Cardiac fibroblast (primary cell): ENCODE data around the gene ABCC8.

Source experiments
- DNase-seq, 2 donors: peaks; one replicate each; pipeline versions ENCODE4 v3.0.0 to v3.0.0-alpha.2; 2010; ENCODE audit warnings: low read depth in 2 of 2
- H3K4me3 ChIP-seq, 2 donors: replicated peaks in 1 of 2; 1 replicate in 1 of 2; 2 replicates in 1 of 2; pipeline ENCODE4 v1.5.1; 2011; ENCODE audit warnings: low read depth in 2 of 2, low read length in 2 of 2, mild to moderate bottlenecking in 2 of 2, moderate library complexity in 1 of 2
- TF ChIP-seq, protein P1 (sequence below): IDR thresholded peaks from one replicate; pipeline ENCODE4 v1.5.1; 2011; ENCODE audit warnings: low read depth, mild to moderate bottlenecking, low read length, inconsistent platforms

Gene ABCC8

DNA sequence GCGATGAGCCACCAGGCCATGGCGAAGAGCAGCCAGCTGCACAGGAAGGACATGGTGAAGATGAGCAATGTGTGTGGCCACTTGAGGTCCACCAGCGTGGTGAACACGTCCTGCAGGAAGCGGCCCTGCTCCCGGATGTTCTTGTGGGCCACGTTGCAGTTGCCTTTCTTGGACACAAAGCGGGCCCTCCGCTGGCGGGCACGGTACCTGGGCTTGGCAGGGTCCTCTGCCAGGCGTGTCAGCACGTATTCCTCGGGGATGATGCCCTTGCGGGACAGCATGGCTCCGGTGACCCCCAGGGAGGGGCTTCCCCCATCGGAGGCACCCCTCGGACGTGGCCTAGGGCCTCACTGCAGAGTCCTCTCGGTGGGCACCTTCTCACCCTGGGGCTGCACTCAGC lies 88.8 kb downstream of the ABCC8 start:
- no peak overlapping the region for H3K4me3 ChIP-seq
- no peak for DNase-seq
- TF ChIP-seq, protein P1, sequence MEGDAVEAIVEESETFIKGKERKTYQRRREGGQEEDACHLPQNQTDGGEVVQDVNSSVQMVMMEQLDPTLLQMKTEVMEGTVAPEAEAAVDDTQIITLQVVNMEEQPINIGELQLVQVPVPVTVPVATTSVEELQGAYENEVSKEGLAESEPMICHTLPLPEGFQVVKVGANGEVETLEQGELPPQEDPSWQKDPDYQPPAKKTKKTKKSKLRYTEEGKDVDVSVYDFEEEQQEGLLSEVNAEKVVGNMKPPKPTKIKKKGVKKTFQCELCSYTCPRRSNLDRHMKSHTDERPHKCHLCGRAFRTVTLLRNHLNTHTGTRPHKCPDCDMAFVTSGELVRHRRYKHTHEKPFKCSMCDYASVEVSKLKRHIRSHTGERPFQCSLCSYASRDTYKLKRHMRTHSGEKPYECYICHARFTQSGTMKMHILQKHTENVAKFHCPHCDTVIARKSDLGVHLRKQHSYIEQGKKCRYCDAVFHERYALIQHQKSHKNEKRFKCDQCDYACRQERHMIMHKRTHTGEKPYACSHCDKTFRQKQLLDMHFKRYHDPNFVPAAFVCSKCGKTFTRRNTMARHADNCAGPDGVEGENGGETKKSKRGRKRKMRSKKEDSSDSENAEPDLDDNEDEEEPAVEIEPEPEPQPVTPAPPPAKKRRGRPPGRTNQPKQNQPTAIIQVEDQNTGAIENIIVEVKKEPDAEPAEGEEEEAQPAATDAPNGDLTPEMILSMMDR, result no peak

DNA sequence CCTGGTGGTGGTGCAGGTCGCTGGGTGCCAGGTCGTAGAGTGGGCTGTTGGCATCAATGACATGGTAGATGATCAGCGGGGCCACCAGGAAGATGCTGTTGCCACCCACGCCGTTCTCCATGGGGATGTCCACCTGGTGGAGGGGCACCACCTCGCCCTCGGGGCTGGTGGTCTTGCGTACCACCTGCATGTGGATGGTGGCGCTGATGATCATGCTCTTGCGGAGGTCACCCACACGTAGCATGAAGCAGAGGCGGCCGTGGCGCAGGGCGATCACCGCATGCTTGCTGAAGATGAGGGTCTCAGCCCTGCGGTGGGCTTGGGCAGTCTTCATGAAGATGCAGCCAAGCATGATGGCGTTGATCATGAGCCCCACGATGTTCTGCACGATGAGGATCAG lies 89.4 kb downstream of the ABCC8 start:
- DNase-seq, result no peak
- no peak overlapping the region for H3K4me3 ChIP-seq
- TF ChIP-seq, protein P1, result no peak

DNA sequence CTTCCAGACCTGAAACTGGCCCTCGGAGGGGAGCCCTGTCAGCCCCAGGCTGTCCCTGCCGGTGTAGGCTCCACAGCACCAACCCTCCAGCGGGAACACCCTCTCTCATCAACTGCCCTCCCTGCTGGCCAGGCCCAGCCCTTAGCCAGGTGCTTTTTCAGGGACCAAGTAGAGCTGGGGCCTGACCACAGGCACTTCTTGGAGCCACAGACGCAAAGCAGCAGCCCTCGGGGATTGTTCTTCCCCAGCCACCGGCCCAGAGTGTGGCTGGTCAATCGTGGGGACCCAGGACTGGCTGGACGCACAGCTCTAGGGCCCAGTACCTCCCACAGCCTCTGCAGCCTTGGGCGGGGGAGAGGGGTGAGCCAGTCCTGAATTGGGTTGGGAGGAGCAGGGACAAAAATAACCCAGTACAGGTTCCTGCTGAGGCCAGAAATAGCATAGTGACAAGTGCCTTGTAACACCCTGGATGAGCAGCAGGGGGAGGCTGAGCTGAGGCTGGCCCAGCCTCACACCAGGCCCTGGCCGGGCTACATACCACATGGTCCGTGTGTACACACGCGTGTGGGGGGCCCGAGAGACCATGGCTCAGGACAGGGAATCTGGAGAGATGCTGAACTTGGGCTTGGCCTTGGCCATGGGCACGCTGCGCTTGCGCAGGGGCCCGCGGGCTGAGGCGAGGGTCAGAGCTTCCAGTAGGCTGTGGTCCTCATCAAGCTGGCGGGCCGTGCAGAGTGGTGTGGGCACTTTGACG lies 90.1 kb downstream of the ABCC8 start:
- H3K4me3 ChIP-seq, result no peak overlapping the region
- TF ChIP-seq, protein P1, result peak; percentile 88
- DNase-seq, result peak; percentile 61

DNA sequence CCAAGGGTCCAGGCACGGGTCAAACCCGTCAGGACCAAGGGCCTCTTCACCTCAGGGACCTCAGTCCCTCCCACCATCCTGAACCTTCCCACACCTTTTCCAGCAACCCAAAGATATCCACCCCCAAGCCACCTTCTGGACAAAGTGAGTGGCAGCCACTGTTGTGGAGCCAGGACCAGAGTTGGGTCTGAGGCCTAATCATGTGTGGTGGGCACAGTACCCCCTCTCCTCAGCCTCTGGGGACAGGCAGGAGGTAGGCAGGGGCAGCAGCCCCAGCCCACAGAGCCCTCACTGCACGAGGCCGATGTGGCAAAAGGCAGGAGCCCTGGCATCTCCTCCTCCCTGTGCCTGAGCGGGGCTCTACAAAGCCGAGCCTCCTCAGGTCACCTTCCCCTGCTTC lies 90.7 kb downstream of the ABCC8 start:
- no peak for DNase-seq
- TF ChIP-seq, protein P1, result no peak
- no peak overlapping the region for H3K4me3 ChIP-seq

DNA sequence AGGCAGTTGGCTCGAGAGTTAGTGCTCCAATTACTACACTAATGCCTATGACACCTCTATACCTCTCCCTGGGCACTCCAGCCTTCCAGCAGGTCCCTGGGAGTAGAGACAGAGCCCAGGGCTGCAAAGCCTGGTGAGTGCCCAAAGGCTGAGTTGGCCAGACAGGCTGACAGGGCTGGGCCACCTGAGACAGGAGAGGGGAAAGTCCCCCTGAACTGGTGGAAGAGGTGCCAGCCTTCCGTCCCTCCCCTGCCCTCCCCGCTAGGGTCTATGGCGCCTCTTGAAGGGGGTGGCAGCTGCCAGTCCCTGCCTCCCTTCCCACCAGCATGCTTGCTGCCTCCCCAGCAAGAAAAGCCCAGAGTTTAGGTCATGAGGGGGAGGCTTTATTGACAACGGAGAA lies 91.2 kb downstream of the ABCC8 start:
- no peak overlapping the region for H3K4me3 ChIP-seq
- TF ChIP-seq, protein P1, result no peak
- no peak for DNase-seq

GRCh38 chr11:17384002-17384511 lies 92.6 kb downstream of the ABCC8 start:
- TF ChIP-seq, protein P1, result peak; percentile 87
- peak; percentile 88 to 89 for DNase-seq
- H3K4me3 ChIP-seq, result no peak overlapping the region

DNA sequence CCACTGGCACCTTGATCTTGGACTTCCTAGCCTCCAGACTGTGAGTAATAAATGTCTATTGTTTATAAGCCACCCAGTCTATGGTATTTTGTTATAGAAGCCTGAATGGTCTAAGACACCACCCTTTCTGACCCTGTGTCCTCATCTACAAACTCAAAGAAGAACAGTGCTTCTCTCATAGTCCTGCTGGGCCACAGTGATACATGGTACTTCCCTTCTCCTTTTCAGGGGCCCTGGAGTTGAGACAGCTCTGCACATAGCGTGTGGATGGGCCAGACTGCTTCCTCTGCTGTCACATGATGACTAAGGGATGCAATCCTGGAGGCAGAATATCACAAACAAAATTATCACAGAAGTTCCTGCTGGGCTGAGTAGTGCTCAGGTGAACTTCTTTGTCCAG lies 93.2 kb downstream of the ABCC8 start:
- TF ChIP-seq, protein P1, result no peak
- H3K4me3 ChIP-seq, result no peak overlapping the region
- DNase-seq, result peak in 1 of 2 donors; percentile 74
